PC-3 (cell line): ENCODE results near the gene ALDOA.

Experiments
- EZH2 ChIP-seq: fragments of 300-600 bp; sonication (generic); IDR thresholded peaks from one replicate; pipeline ENCODE4 v1.6.1; 2017; ENCODE audit warnings: antibody characterized with exemption, mild to moderate bottlenecking, low read length; ENCODE audit not compliant: unreplicated experiment
- EZH2phosphoT487 ChIP-seq: fragments of 300-600 bp; sonication (generic); IDR thresholded peaks from 2 replicates; pipeline ENCODE4 v1.6.1; 2018; ENCODE audit warnings: mild to moderate bottlenecking, antibody characterized with exemption, low read length, borderline replicate concordance
- TF ChIP-seq, protein P1 (sequence below): fragments of 300-600 bp; sonication (generic); conservative IDR thresholded peaks from 2 replicates; pipeline ENCODE4 v1.5.1; 2017; ENCODE audit warnings: antibody characterized with exemption, low read depth, mild to moderate bottlenecking, low read length

DNA sequence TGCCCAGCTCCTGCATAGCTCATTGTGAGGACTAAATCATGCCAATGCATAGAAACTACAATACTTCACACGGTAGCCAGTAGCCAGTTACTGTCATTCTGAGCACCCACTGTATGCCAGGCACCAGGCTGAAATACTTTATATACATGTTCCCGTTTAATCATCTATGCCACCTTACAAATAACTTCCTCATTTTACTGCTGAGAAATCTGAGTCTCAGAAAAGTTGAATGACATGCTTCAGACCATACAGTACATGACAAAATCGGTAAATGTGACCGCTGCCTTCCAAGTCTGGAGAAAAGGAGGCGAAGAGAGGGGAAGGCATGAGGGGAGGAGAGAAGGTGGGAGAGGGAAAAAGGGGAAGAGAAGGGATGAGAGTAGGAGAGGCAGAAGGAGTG is 25.3 kb upstream of the ALDOA start:
- TF ChIP-seq, protein P1, sequence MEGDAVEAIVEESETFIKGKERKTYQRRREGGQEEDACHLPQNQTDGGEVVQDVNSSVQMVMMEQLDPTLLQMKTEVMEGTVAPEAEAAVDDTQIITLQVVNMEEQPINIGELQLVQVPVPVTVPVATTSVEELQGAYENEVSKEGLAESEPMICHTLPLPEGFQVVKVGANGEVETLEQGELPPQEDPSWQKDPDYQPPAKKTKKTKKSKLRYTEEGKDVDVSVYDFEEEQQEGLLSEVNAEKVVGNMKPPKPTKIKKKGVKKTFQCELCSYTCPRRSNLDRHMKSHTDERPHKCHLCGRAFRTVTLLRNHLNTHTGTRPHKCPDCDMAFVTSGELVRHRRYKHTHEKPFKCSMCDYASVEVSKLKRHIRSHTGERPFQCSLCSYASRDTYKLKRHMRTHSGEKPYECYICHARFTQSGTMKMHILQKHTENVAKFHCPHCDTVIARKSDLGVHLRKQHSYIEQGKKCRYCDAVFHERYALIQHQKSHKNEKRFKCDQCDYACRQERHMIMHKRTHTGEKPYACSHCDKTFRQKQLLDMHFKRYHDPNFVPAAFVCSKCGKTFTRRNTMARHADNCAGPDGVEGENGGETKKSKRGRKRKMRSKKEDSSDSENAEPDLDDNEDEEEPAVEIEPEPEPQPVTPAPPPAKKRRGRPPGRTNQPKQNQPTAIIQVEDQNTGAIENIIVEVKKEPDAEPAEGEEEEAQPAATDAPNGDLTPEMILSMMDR: no peak
- TF ChIP-seq EZH2: no peak
- TF ChIP-seq EZH2phosphoT487: no peak
